ENCODE data around the gene EXOG. TPM values are rescaled to one million over a fixed set of nuclear protein-coding genes. Genes with fewer than 3 reads are reported as not detected.

Gene EXOG
- 5.2 TPM in 2 replicates for total RNA-seq

GRCh38 chr3:38496131-38496910 lies at the start of gene EXOG:
EXOG (plus strand) TSS chr3:38496340; CDS start chr3:38496368, 28 bp downstream.
- peak; percentile 94 to 95 for DNase-seq (ENCODE audit: low read depth in 2 of 2)

GRCh38 chr3:38446812-38447211 lies 49.3 kb upstream of the EXOG start:
- DNase-seq (ENCODE audit: low read depth in 2 of 2) = no peak

GRCh38 chr3:38450853-38451252 lies 45.3 kb upstream of the EXOG start:
- no peak for DNase-seq (ENCODE audit: low read depth in 2 of 2)

GRCh38 chr3:38453075-38453912 lies 42.8 kb upstream of the EXOG start, which contains the start of gene ACVR2B:
ACVR2B (plus strand) TSS chr3:38453890; CDS start chr3:38454323, 433 bp downstream.
- DNase-seq (ENCODE audit: low read depth in 2 of 2) = peak; percentile 78 to 86

- DNase-seq (ENCODE audit: low read depth in 2 of 2) = no peak
Measured at GRCh38 chr3:38453913-38454177, 42.3 kb upstream of the EXOG start.

GRCh38 chr3:38454178-38454883 lies 41.8 kb upstream of the EXOG start:
- DNase-seq (ENCODE audit: low read depth in 2 of 2) = peak; percentile 34 to 36

- peak; percentile 38 to 66 for DNase-seq (ENCODE audit: low read depth in 2 of 2)
Measured at GRCh38 chr3:38454884-38455638, 41.1 kb upstream of the EXOG start.

- DNase-seq (ENCODE audit: low read depth in 2 of 2) = peak; percentile 43 to 51
Measured at GRCh38 chr3:38455639-38456430, 40.3 kb upstream of the EXOG start.

- no peak for DNase-seq (ENCODE audit: low read depth in 2 of 2)
Measured at GRCh38 chr3:38457111-38458003, 38.8 kb upstream of the EXOG start.

GRCh38 chr3:38458796-38459498 lies 37.2 kb upstream of the EXOG start:
- DNase-seq (ENCODE audit: low read depth in 2 of 2) = no peak

GRCh38 chr3:38459499-38460048 lies 36.6 kb upstream of the EXOG start:
- DNase-seq (ENCODE audit: low read depth in 2 of 2) = no peak

- DNase-seq (ENCODE audit: low read depth in 2 of 2) = no peak
Measured at GRCh38 chr3:38460377-38461270, 35.5 kb upstream of the EXOG start.

- no peak for DNase-seq (ENCODE audit: low read depth in 2 of 2)
Measured at GRCh38 chr3:38465588-38466154, 30.5 kb upstream of the EXOG start.

GRCh38 chr3:38468765-38469164 lies 27.4 kb upstream of the EXOG start:
- no peak for DNase-seq (ENCODE audit: low read depth in 2 of 2)

GRCh38 chr3:38469852-38470251 lies 26.3 kb upstream of the EXOG start:
- no peak for DNase-seq (ENCODE audit: low read depth in 2 of 2)

GRCh38 chr3:38471260-38471857 lies 24.8 kb upstream of the EXOG start:
- DNase-seq (ENCODE audit: low read depth in 2 of 2) = no peak

- DNase-seq (ENCODE audit: low read depth in 2 of 2) = no peak
Measured at GRCh38 chr3:38472342-38472741, 23.8 kb upstream of the EXOG start.
